HG03457 (cell line): ENCODE data around the gene SLC44A4.
"Not testable (repeated sequence)": the region's sequence is repeated elsewhere in the genome, so short reads cannot be mapped to it uniquely, and the experiment has no call there.

ENCODE experiments used
- ATAC-seq: cut with Tn5 transposase; IDR thresholded peaks from one replicate; pipeline ENCODE4 v1.9.1; 2021; ENCODE audit warnings: moderate number of reproducible peaks; ENCODE audit not compliant: unreplicated experiment

Gene SLC44A4

DNA sequence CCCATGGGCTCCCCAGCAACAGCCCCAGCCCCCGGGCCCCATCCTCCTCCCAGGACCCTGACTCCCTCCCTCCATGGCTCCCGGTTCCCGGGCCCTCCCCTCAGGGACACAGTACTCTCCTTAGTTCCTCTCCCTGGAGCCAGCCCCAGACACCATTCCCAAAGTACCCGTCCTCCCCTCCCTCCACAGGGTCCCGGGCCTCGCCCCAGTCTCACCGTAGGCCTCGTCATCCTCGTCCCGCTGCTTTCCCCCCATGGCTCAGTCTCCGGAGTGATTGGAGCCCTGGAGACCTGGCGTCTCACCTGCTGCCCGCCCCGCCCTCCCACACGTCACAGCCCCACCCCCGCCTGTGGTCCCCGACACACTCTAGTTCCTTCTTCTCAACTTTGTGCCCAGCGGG, at the start of gene SLC44A4:
Gene SLC44A4, minus strand, starts transcription at position 272 of the 400 bp plus-strand sequence. Its CDS starts 17 bp downstream, at position 255.
- ATAC-seq: no peak

DNA sequence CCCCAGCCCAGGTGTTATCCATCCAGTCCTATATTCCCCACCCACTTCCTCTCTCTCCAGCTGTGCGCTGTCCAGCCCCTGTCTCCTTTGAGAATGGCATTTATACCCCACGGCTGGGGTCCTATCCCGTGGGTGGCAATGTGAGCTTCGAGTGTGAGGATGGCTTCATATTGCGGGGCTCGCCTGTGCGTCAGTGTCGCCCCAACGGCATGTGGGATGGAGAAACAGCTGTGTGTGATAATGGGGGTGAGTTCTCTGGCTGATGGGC, 49.8 kb upstream of the SLC44A4 start:
- no peak for ATAC-seq

DNA sequence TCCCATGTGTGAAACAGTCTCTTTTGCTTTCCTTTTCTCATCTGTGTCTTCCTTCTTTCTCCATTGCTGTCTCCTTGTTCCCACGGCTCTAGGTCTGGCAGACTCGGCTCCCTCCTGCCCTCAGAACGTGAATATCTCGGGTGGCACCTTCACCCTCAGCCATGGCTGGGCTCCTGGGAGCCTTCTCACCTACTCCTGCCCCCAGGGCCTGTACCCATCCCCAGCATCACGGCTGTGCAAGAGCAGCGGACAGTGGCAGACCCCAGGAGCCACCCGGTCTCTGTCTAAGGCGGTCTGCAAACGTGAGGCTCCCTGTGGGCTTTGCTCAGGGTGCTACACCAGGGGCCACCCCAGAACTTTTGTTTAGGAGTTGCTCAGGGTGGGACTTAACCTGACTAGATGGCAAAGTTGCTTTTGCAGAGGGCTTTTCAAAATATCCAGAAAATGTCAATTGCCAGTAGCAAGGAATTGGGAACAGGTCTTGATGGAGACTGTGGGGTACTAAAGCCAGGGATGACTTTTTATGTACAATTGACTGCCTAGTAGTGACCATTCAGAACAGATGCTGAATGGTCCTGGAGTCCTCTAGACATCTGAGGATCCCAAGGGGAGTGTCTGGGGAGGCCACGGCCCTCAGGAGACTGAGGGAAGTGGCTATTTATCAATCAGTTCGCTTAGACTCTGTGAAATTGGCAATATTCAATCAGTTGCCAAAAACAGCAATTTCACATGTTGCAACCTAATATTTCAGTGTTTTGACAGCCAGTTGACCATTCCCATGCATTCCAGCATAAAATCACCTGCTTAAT, 49.3 kb upstream of the SLC44A4 start:
- no peak for ATAC-seq

DNA sequence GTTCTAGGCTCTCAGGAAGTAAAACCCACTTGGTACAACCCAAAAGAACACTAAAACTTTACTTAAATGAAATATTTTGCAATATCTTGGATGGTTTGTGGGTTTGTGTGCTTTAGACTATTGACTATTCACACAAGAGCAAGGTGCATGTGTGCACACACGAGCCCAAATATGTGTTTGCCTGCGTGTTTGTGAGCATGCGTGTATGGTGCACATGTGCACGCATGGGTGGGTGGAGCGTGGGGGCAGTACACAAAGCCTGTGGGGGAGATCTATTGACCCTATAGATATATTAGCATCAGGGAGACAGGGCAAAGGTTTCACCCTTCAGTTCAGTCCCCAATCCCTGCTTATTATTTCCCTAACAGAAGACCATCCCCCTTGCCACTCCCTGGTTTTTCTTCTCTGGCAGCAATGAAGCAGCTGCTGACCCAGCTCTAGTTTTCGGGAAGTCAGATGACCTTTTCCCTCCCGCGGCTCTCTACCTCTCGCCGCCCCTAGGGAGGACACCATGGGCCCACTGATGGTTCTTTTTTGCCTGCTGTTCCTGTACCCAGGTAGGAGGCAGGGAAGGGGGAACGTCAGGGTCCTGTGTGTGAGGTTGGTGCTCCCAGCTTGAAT, 48.6 kb upstream of the SLC44A4 start, which contains the start of gene C2:
Gene C2, plus strand, starts transcription at position 476 of the 621 bp plus-strand sequence. Its CDS starts 36 bp downstream, at position 512.
- no peak for ATAC-seq

DNA sequence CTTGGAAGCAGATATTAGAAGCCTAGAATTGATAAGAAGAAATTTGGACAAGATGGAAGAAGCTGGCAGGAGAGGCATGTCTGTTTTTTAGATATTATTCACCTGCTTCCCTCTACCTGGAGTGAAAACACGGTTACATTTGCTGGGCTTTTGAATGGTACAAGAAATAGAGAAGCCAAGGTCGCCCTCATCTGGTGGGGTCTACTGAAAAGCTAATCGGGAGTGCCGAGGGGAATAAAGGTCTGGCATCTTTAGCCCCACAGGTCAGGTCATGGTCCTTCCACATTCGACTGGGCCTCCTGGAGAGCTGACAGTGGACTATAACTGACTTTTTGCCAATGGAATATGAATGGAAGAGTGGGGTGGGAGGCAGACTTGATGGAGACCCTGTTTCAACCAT, 44.1 kb upstream of the SLC44A4 start:
- ATAC-seq: no peak

DNA sequence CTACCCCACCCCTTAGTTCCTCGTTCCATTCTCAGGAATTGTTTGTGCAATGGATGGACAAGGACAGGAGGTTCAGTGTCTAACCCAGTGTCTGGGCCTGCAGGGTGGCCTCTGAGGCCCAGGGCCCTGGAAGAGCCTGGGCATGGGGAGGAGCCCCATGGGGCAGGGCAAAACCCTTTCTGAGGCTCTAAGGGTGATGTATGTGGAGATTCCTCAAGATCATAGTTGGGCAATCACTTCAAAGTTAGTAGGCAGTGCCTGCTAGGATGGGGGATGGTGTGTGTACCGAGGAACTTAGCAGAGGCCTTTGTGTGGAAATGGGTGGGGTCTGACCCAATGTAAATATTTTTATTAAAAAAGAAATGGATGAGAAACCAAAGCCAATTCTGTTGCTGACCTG, 42.0 kb upstream of the SLC44A4 start:
- ATAC-seq: no peak

DNA sequence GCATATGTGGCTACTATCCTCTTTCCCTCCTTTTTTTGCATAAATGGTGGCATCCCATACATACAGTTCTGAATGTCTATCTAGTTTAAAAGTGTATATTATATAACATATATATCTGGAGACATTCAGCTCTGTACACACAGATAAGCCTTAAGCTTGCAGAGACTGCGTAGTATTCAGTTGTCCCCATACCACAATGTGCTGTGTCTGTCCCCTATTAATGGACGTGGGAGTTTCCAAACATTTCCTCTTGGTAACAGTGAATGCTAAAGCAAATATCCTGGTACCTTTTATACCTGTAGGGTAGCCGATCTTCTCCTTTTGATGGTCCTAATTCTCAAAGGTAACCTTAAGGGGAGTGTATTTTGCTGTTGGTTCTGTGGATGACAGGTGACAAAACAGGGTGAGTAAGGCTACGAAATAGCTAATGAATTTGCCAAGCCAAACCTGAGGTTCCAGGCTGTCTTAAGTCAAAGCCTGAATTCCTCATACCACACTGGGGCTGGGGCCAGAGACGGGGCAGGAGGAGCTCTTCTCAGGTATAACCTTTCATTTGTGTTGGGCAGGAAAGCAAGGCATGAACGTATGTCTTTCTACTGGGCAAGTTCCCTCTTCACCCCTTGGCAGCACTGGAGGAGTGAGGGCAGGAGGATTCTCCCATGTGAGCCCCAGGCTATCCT, 41.0 kb upstream of the SLC44A4 start:
- no peak for ATAC-seq

DNA sequence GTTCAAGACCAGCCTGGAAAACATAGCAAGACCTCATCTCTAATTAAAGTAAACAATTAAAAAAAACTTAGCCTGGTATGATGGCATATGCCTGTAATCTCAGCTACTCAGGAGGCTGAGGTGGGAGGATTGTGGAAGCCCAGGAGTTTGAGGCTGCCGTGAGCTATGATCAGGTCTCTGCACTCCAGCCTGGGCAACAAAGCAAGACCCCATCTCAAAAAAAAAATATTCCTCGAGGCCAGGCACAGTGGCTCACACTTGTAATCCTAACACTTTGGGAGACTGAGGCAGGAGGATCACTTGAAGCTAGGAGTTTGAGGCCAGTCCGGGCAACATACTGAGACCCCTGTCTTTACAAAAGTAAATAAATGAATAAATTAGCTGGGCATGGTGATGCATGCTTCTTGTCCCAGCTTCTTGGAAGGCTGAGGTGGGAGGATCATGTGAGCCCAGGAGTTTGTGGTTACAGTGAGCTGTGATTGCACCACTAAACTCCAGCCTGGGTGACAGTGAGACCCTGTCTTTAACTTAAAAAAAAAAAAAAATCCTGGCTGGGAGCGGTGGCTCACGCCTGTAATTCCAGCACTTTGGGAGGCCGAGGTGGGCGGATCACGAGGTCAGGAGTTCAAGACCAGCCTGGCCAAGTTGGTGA, 39.4 kb upstream of the SLC44A4 start:
- no peak for ATAC-seq

DNA sequence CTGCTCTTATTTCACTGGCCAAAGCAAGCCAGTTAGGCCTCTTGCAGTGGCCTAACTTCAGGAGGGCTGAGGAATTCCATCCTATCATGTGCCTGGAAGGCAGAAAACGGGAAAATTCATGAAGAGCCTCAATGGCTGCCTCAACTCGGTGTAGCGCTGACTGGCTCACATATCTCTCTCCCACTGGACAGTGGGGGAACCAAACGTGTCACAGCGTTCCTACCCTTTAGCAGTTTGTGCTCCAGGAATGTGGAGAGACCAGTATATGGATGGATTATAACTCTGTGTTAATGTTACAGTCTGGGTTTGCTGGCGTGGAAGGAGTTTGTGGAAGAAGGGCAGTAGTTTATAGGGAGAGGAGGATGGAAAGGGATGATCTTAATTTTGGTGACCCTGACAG, 37.0 kb upstream of the SLC44A4 start:
- ATAC-seq: no peak

DNA sequence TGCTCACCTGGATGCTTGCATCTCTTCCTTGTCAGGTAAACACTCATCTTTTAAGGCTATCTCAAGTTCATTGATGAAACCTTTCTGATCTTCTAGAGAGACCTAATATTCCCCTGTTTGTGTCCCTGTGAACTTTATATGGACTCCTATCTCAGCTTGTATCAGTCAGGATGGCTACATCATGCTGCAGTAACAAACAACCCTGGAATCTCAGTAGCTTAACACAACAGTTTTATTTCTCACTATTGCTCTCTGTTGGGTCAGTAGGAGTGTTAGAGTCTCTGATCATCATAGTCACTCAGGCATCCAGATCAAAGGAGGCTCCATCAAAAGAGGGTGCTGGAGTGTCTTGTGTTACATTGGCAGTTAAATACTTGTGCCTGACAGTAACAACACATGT, 36.6 kb upstream of the SLC44A4 start:
- ATAC-seq: no peak

DNA sequence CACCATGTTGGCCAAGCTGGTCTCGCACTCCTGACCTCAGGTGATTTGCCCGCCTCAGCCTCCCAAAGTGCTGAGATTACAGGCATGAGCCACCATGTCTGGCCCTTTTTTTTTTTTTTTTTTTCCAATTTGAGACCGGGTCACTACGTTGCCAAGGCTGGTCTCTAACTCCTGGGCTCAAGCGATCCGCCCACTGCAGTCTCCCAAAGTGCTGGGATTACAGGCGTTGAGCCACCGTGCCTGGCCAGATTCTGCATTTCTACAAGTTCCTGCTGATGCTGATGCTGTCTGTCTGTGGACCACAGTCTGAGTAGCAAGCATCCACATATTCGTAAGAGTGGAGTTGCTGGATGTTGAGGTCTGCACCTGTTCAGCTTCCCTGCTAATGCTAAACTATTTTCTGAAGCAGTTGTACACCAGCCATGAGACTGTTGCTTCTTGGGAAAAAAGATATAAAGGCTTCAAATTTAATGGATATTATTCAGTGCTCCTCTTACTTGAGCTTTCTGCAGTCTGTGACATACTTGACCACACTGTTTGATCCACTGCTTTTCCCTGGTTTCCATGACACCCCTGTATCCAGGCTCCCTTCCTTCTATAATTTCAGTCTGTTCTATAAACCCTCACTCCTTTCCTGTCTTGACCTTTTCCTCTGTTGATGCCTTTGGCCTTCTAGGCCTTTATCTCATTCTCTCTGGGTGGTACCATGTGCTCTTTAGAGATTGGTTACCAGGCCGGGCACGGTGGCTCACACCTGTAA, 33.2 kb upstream of the SLC44A4 start:
- no peak for ATAC-seq

DNA sequence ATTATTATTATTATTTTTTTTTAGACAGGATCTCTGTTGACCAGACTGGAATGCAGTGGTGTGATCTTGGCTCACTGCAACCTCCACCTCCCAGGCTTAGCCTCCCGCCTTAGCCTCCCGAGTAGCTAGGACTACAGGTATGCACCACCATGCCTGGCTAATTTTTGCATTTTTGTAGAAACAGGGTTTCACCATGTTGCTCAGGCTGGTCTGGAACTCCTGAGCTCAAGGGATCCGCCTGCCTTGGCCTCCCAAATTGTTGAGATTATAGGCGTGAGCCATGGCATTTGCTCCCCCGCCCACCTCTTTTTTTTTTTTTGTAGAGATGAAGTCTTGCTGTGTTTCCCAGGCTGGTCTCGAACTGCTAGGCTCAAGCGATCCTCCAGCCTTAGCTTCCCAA, 30.5 kb upstream of the SLC44A4 start:
- not testable (repeated sequence) for ATAC-seq

DNA sequence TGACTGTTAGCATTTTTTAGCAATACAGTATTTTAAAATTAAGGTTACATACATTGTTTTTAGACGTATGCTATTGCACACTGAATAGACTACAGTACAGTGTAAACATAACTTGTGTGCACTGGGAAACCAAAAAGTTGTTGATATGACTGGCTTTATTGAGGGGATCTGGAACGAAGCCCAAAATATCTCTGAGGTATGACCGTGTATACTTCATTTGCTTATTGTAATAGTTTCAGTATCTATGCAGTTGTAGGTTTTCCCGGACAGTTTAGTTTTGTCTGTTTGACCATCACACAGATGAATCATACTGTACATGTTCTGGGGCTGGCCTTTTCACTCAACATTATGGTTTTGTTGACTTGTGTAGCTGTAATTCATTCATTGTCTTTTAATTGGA, 30.0 kb upstream of the SLC44A4 start:
- ATAC-seq: peak; percentile 60

DNA sequence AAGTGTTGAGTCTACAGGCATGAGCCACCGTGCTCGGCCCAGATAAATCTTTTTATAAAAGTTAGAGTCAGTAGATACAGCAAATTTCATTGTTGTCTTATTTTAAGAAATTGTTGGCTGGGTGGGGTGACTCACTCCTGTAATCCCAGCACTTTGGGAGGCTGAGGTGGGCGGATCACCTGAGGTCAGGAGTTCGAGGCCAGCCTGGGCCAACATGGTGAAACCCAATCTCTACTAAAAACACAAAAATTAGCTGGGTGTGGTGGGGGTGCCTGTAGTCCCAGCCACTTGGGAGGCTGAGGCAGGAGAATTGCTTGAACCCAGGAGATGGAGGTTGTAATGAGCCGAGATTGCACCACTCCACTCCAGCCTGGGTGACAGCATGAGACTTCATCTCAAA, 29.5 kb upstream of the SLC44A4 start:
- not testable (repeated sequence) for ATAC-seq

DNA sequence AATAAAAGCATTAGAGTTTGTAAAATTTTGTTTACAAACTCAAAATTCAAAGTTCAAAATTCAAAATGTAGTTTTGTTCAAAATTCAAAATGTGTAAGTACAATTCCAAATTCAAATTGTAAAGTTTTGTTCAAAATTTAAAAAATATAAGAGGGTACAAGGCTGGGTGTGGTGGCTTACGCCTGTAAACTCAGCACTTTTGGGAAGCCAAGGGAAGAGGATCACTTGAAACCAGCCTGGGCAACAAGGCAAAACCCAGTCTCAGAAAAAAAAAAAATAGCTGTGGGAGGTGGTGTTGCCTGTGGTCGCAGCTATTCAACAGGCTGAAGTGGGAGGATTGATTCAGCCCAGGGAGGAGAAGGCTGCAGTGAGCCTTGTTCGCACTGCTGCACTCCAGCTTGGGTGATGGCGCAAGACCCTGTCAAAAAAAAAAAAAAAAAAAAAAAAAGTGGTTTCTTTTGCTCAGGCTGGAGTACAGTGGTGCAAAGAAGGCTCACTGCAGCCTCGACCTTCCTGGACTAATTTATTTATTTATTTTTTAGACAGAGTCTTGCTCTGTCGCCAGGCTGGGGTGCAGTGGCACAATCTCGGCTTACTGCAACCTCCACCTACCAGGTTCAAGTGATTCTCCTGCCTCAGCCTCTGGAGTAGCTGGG, 28.5 kb upstream of the SLC44A4 start:
- no peak for ATAC-seq

DNA sequence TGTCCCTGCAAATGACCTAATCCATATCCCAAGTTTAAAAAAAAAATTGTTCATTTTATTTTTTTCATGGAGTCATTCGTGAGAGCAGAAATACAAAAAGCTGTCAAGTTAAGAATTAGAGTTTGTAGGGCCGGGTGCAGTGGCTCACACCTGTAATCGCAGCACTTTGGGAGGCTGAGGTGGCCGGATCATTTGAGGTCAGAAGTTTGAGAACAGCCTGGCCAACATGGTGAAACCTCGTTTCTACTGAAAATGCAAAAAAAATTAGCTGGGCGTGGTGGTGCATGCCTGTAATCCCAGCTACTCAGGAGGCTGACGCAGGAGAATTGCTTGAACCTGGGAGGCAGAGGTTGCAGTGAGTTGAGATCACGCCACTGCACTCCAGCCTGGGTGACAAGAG, 27.9 kb upstream of the SLC44A4 start:
- ATAC-seq: not testable (repeated sequence)

DNA sequence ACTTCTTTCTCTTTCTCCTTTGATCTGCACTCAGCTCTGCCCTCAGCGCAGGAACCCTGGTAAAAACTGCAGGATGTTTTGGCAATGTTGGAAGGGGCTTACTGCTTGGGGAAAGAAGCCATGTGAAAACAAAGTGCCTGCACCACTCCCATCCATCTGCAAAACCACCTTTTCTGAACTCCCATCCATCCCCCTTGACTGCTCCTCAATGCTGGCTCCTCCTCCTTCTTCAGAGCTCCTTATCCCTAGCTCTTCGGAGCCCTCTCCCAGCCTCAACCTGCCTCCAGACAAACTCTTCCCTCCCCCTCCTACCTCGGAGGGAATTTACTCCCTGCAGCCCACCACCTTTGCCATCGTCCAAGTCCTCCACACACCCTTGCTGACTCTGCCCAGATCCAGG, 27.3 kb upstream of the SLC44A4 start:
- no peak for ATAC-seq

DNA sequence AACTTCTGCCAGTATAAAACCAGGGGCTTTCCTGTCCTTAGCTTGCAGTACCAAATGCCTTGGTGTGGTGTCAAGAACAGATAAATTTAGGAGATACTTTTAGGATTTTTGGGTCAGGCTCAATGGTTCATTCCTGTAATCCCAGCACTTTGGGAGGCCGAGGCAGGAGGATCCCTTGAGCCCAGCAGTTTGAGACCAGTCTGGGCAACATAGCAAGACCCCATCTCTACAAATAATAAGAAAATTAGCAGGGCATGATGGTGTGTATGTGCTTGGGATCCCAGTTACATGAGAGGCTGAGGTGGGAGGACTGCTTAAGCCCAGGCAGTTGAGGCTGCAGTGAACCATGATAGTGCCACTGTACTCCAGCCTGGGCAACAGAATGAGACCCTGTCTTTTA, 26.2 kb upstream of the SLC44A4 start:
- no peak for ATAC-seq

DNA sequence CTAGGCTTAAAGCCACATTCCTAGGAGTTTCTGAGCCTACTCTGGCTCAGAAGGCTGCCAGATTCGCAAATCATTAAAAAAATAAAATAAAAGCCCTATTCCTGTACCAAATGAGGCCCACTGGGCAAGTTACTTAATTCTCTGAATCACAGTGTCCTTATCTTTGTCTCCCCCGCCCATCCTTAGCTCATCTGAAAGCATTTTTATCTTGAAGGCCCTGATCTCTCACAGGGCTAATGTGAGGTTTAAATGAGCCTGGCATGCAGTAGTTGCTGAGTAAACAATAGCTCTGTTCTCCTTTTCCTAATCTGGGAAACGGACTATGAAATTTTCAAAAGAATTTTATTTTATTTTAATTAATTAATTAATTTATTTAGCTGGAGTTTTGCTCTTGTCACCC, 25.2 kb upstream of the SLC44A4 start:
- no peak for ATAC-seq

DNA sequence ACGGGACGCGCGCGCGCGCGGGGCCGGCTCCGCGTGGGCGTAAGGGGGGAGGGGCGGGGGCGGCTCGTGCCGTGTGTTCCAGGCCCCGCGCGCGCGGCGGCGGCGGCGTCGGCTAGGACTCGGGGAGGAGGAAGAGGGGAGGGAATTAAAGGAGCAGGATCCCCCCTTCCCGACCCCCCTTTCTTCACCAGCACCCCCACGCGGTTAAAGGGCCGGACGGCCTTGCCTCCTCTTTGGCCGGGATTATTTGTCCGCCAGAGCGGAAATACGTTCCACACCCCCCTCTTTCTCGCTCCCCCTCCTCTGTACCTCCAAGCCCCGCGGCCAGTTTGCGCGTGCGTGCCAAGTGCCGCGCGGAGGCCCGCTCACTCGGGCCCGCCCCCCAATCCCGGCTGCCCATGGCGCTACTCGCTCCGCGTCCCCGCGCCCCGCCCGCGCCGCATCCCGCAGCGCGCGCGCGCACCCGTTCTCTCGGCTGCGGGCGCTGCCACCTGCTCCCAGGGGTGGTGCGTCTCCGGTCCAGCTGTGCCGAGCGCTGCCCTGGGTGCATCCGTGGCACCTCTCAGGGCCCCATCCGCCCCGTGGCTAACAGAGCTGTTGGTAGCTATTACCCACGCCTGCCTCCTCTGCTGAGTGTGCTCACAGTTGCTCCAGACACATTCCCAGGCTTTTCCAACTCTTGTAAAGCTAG, 23.3 kb upstream of the SLC44A4 start, which contains the start of gene ZBTB12:
Gene ZBTB12, minus strand, starts transcription at position 134 of the 691 bp plus-strand sequence. CDS start 781 bp downstream, outside the sequence.
- peak; percentile 32 for ATAC-seq
